K562 treated with DMSO at 1 percent for 48 hours (cell line): ENCODE results near the gene PCCA. TPM values are rescaled to one million over a fixed set of nuclear protein-coding genes. Genes with fewer than 3 reads are reported as not detected.

ENCODE experiments used
- total RNA-seq: library from RNA; unstranded; fragments of 300-600 nt; gene quantifications from 2 replicates; pipeline ENCODE4 v1.2.3, GENCODE V29; 2022; ENCODE audit warnings: low replicate concordance; ENCODE audit errors: extremely low read depth

The PCCA gene
- not detected in 2 replicates for total RNA-seq

GRCh38 chr13:100088644-100089464 lies at the start of gene PCCA:
TSS of gene PCCA (plus strand) at chr13:100089093. CDS start at chr13:100089121, 28 bp downstream.

Other genes with a start within 250 kb of the PCCA start
- not detected in 2 replicates for gene ZIC5, start 117.3 kb upstream of the PCCA start, total RNA-seq
- not detected in 2 replicates for gene ZIC2, start 107.3 kb upstream of the PCCA start, total RNA-seq